IPS-15b (cell line): ENCODE measurements around the gene CKS1B.
A peak's percentile ranks its signal among the peaks of the same experiment; 100 is the strongest.
"Not testable (repeated sequence)": the region's sequence is repeated elsewhere in the genome, so short reads cannot be mapped to it uniquely, and the experiment has no call there.

Experiments
- H3K27me3 ChIP-seq: one replicate; pipeline ENCODE4 v1.6.1; 2013; ENCODE audit warnings: low read length; ENCODE audit not compliant: control insufficient read depth, insufficient read depth
- H3K36me3 ChIP-seq: one replicate; pipeline ENCODE4 v1.6.1; 2013; ENCODE audit warnings: low read length; ENCODE audit not compliant: control insufficient read depth, insufficient read depth
- H3K4me1 ChIP-seq: one replicate; pipeline ENCODE4 v1.6.1; 2013; ENCODE audit warnings: mild to moderate bottlenecking, low read length; ENCODE audit not compliant: control insufficient read depth, insufficient read depth
- H3K4me3 ChIP-seq: one replicate; pipeline ENCODE4 v1.5.1; 2013; ENCODE audit warnings: low read depth, low read length
- H3K9ac ChIP-seq: one replicate; pipeline ENCODE4 v1.6.1; 2013; ENCODE audit warnings: low read depth, mild to moderate bottlenecking, low read length
- H3K9me3 ChIP-seq: one replicate; pipeline ENCODE4 v1.6.1; 2013; ENCODE audit warnings: mild to moderate bottlenecking, low read length; ENCODE audit not compliant: control insufficient read depth, insufficient read depth

CKS1B gene

DNA sequence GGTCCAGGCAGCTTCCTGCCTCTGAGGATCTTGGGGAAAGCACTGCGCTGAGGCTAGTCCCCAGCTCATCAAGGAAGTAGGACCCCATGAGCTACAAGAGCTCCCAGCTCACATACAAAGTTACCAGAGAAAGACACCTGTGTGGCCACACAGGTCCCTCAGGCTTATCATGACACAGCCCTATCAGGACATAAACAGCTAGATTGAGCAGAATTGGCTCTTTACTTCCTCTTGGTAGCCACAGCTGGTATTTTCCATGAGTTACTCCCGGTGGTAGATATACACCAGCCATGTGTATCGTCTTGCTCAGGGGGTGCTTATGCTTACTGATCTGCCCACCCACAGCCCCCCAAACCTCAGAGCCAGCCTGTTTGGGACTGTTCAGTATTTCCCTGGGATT lies 20.1 kb downstream of the CKS1B start:
- H3K4me1 ChIP-seq: peaks cover 3% of the 10 kb centered on the region
- H3K36me3 ChIP-seq: peaks cover 12% of the 10 kb centered on the region
- no peak overlapping the region for H3K4me3 ChIP-seq
- no peak overlapping the region for H3K9ac ChIP-seq
- H3K9me3 ChIP-seq: no peaks in the 10 kb centered on the region
- peaks cover 5% of the 10 kb centered on the region for H3K27me3 ChIP-seq

DNA sequence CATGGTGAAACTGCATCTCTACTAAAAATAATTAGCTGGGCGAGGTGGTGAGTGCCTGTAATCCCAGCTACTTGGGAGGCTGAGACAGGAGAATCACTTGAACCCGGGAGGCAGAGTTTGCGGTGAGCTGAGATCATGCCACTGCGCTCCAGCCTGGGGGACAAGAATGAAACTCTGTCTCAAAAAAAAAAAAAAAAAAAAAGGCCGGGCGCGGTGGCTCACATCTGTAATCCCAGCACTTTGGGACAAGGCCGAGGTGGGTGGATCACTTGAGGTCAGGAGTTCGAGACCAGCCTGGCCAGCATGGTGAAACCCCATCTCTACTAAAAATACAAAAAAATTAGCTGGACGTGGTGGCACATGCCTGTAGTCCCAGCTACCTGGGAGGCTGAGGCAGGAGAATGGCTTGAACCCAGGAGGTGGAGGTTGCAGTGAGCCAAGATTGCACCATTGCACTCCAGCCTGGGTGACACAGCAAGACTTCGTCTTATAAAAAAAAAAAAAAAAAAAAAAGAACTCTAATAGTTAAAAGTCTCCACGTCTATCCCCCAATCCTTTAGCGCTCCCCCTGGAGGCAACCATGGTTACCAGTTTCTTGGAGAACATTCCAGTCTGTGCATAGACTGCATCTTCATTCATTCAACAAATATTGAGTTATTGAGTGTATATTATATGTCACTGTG lies 21.0 kb downstream of the CKS1B start:
- H3K36me3 ChIP-seq, H3K9me3 ChIP-seq, H3K4me1 ChIP-seq, H3K4me3 ChIP-seq, H3K27me3 ChIP-seq, H3K9ac ChIP-seq: not testable (repeated sequence)

DNA sequence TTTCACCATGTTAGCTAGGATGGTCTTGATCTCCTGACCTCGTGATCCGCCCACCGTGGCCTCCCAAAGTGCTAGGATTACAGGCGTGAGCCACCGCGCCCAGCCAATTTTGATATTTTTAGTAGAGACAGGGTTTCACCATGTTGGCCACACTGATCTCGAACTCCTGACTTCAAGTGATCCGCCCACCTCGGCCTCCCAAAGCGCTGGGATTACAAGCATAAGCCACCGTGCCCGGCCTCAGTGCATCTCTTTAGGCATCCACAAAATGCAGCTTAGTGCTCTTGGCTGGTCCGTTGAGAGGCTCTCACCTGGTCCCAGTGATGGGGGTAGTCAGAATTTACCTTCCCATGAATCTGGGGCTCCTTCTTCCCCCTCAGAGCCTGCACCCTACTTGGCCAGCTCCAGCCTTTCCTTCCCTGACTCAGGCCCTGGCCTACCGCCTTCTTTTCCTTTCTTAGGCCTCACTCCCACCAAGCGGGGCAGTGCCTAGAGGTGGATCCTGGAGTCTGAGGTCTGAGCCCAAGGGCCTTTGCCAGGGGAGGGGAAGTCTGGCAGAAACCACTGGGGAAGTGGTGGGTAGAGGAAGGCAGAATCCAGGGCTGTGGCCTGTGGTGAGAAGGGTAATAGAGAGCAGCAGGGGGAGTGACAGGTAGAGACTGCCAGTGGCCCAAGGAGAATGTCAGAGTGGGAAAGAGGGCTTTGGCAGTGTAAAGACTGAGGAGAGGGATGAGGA lies 22.7 kb downstream of the CKS1B start:
- no peaks in the 10 kb centered on the region for H3K36me3 ChIP-seq
- peaks cover 3% of the 10 kb centered on the region for H3K4me1 ChIP-seq
- no peak overlapping the region for H3K9ac ChIP-seq
- H3K4me3 ChIP-seq: no peak overlapping the region
- H3K27me3 ChIP-seq: peaks cover 5% of the 10 kb centered on the region
- H3K9me3 ChIP-seq: no peaks in the 10 kb centered on the region

DNA sequence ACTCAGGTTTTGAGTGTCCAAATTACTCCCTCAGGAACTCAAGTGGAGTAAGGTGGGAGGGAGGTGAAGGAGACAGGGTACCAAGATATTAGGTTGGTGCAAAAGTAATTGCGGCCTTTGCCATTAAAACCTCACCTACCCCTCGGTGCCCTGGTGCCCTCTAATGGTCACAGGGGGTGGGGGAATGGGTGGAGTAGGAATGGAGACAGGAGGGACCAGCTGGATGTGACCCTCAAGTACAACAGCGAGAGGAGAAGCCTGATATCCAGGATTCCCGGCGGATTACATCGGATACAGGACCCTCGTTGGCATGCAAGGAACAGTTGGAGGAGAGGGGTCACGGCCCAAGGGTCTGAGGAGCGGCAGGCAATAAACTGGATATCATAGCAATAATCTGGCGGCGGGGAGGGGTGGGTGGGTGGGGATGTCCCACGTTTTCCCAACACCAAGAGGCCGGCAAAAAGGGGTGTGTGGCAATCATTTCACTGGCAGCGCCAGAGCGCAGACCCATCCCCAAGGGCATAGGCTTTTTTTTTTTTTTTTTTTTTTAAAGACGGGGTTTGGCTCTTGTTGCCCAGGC lies 23.8 kb downstream of the CKS1B start:
- Histone ChIP-seq H3K27me3 (peaks cover 5% of the 10 kb centered on the region), H3K9me3 (no peaks in the 10 kb centered on the region), H3K4me1 (no peaks in the 10 kb centered on the region), H3K4me3 (no peak overlapping the region), H3K9ac (no peak overlapping the region), H3K36me3 (no peaks in the 10 kb centered on the region)

DNA sequence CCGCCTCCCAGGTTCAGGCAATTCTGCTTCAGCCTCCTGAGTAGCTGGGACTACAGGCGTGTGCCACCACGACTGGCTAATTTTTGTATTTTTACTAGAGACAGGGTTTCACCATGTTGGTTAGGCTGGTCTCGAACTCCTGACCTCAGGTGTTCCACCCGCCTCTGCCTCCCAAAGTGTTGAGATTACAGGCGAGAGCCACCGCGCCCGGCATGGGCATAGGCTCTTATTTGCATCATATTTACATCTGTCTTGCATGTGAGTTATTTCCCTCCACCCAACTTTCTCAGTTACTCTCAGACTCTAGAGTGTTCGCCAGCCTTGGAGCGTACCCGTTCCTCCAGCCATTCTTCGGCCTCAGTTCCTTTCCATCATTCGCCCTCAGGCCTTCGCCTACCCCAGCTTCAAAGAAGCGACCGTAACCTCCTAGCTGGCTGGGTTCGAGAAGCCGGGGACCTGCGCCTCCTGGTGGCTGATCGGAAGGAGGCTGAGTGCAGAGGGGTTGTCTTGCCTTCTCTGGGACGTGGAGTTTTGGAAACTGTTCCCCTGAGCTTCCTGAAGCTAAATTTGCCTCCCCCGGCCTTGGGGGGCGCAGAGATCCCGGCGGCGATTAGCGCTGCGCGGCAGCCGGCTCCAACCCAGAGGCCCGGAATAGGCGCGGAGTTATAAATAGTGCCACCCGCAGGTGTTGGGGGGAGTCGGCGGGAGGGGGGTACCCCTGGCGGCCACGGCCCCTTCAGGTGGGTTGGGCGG lies 24.5 kb downstream of the CKS1B start:
- H3K4me1 ChIP-seq: no peaks in the 10 kb centered on the region
- no peaks in the 10 kb centered on the region for H3K36me3 ChIP-seq
- no peak overlapping the region for H3K9ac ChIP-seq
- H3K4me3 ChIP-seq: peak overlapping the region; percentile 89
- peaks cover 5% of the 10 kb centered on the region for H3K27me3 ChIP-seq
- H3K9me3 ChIP-seq: no peaks in the 10 kb centered on the region

DNA sequence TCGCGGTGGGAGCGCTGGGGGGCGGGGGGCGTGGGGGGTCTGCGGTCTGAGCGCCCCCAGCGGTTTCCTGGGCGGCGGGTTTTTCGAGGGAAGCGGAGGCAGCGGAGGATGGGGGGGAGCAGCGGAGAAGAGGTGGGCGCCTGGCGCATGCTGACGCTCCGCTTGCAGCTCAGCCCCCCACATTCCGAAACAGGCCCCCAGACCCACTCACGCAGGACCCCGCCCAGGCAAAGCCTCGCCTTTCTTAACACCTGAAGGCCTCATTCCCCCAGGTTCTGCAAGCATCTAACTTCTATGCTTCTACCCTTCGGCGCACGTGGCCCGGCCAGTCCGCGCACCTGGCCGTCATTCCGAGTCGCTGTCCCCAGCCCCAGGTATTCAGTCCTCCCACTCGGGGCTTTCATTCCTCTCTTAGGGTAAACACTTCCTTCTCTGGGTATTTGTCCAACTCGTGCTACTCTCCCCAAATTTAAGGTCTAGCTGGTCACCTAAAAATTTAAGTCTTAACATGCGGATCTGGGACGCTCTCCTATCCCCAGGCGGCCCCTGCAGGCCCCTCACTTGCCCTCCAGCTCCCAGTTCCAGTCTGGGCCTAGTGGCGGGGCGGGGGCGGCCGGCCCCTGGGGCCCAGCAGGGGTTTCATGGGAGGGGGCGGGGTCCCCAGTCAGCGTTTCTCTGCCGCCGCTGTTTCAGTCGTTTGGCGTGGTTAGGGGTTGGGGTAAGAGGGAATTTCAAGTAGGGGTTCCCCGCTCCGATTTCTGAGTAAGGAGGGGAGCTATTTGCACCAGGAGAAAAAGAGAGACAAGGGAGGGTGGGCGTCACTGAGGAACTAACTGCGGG lies 25.3 kb downstream of the CKS1B start:
- Histone ChIP-seq H3K4me1 (peaks cover 6% of the 10 kb centered on the region), H3K9ac (peak overlapping the region; percentile 54), H3K36me3 (no peaks in the 10 kb centered on the region), H3K27me3 (peaks cover 5% of the 10 kb centered on the region), H3K4me3 (peak overlapping the region; percentile 89), H3K9me3 (no peaks in the 10 kb centered on the region)

DNA sequence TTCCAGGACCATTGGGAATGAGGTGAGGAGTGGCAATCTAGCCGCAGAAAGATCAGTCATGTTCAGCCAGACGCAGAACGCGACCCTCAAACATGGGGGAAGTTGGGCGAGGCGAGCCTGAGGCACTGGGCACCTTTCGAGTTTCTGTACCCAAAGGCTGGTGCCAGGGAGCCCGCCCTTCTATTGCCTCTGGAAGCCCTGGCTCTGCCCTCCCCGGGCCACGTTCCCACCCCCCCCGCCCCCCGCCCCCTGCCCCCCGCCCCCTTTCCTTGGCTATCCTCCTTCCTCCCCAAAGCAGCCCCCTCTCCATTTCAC lies 25.9 kb downstream of the CKS1B start:
- H3K4me1 ChIP-seq: peaks cover 9% of the 10 kb centered on the region
- peak overlapping the region; percentile 89 for H3K4me3 ChIP-seq
- H3K27me3 ChIP-seq: peaks cover 5% of the 10 kb centered on the region
- peak overlapping the region; percentile 54 for H3K9ac ChIP-seq
- H3K9me3 ChIP-seq: no peaks in the 10 kb centered on the region
- H3K36me3 ChIP-seq: no peaks in the 10 kb centered on the region

DNA sequence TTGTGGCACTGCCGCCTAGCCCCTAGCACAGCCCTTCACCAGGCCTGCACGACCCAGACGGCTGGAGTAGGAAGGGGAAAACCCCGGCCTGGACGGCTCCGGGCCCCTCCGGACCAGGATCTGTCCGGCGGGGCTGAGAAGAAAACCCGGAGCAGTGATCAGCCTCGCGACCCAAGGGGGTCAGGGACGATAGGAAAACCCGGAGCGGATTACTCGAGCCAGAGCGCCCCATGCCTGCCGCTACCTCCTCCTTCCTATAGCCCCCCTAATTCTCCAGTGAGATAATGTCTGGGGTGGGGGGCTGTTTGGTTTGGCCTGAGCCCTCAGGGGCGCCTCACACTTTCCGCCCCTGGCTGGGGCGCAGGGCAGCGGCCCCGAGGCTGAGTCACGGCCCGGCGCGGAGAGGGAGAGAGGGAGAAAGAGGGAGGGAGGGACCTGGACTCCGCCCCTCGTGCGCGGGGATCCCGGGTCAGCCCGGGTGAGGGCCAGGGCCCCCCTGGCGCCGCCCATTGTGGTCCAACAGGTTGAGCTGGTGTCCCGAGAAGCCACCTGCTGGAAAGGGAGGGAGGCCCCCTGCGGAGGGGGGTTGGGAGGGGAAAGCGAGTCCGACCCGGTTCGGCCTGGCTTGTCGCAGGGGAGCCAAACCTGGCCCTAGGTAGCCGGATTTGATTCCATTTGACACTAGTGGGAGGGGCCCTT lies 26.4 kb downstream of the CKS1B start:
- peaks cover 5% of the 10 kb centered on the region for H3K27me3 ChIP-seq

DNA sequence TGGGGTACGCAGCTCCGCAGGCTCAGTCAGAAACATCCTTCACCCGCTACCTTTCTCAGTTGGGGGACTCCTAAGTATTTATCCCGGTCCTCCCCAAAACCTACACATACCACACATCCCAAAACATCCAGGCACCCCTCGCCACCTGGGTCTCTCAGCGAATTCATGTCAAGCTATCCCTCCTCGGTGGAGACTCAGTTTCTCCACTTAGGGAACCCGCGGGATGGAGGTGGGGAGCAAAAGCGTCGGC lies 26.9 kb downstream of the CKS1B start:
- H3K4me1 ChIP-seq: peaks cover 11% of the 10 kb centered on the region
- peaks cover 5% of the 10 kb centered on the region for H3K27me3 ChIP-seq
- peak overlapping the region; percentile 89 for H3K4me3 ChIP-seq
- H3K9me3 ChIP-seq: no peaks in the 10 kb centered on the region
- no peaks in the 10 kb centered on the region for H3K36me3 ChIP-seq
- H3K9ac ChIP-seq: peak overlapping the region; percentile 2

More for the DNA sequence above, 26.4 kb downstream of the CKS1B start:
- Histone ChIP-seq H3K9ac (peak overlapping the region; percentile 73), H3K4me1 (peaks cover 11% of the 10 kb centered on the region), H3K4me3 (peak overlapping the region; percentile 89), H3K36me3 (no peaks in the 10 kb centered on the region), H3K9me3 (no peaks in the 10 kb centered on the region)

DNA sequence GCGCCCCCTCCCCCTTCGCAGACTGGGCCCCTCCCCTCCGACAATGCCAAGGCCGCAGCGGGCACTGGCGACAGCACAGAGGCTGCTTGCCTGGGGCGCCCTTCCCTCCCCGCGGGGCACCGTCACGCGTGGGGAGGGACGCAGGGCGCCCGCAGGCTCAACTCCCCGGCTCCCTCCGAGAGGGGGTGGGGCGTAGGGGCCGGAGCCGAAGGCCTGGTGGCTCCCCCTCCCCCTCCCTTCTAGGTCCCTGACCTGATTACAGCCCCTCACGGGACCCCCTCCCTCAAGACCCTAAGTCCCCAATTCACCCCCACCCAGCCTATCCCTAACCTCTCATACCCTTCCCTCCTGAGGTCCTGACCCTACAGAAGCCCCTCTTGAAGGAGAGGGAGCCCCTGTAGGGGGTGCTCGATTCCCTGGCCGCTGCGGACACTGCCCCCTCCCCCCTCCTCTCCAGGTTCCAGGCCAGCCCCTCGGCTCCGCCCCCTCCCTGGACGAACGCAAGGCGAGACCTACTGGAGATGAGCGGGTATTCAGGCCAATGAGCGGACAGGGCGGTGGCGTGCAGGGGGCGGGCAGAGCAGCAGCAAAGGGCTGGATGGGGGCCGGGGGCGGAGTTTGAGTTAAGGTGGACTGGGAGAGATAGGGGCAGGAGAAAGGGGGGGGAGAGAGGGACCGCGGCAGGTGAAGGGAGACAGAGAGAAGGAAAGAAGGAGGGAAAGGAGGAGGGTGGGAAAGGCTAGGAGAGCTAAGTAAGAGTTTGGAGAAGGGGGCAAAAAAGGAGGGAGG lies 27.4 kb downstream of the CKS1B start:
- Histone ChIP-seq H3K27me3 (peaks cover 5% of the 10 kb centered on the region), H3K36me3 (no peaks in the 10 kb centered on the region), H3K4me1 (peaks cover 11% of the 10 kb centered on the region), H3K9ac (peak overlapping the region; percentile 2), H3K4me3 (peak overlapping the region; percentile 89), H3K9me3 (no peaks in the 10 kb centered on the region)
